DOHH2 (cell line): ENCODE measurements around the gene TEX36.

Experiments
- CTCF ChIP-seq: fragments of 200-600 bp; sonication (generic); IDR thresholded peaks from one replicate; pipeline ENCODE4 v1.5.1; 2014; ENCODE audit warnings: antibody characterized with exemption, mild to moderate bottlenecking, low read depth, low read length; ENCODE audit not compliant: poor library complexity, severe bottlenecking
- EZH2phosphoT487 ChIP-seq: fragments of 200-600 bp; sonication (generic); IDR thresholded peaks from 2 replicates; pipeline ENCODE4 v1.6.1; 2017; ENCODE audit warnings: borderline replicate concordance, mild to moderate bottlenecking, antibody characterized with exemption, low read length, moderate library complexity, mixed read lengths

- TF ChIP-seq CTCF (no peak), EZH2phosphoT487 (no peak)
Observed at GRCh38 chr10:125631806-125632205, 51.2 kb downstream of the TEX36 start.
